ENCODE data around the gene CDK5. TPM values are rescaled to one million over a fixed set of nuclear protein-coding genes. Genes with fewer than 3 reads are reported as not detected.

Gene CDK5
- total and polyA plus RNA-seq, 2 of the 13 experiments (the other 11 are each of a cell fraction or from before 2014, with no cell fraction given), result 16.4 to 21.3 TPM

- TF ChIP-seq ZNF746 (CRISPR knock-in tag; IDR thresholded peaks at IDR 0.05), result peak; percentile 50; the same call in 1 of the 2 replicates
- TF ChIP-seq THAP11 (CRISPR knock-in tag; IDR thresholded peaks at IDR 0.05), result peak; percentile 76; the same call in 1 of the 2 replicates
- TF ChIP-seq ZNF354B (CRISPR knock-in tag; IDR thresholded peaks at IDR 0.05), result 0 out of 2 replicates have a peak, but pooled peaks have one; percentile 38
- TF ChIP-seq GLI4 (CRISPR knock-in tag; IDR thresholded peaks at IDR 0.05; ENCODE audit: borderline replicate concordance), result no peak
- 0 out of 2 replicates have a peak, but pooled peaks have one; percentile 3 for TF ChIP-seq ZNF770 (CRISPR knock-in tag; IDR thresholded peaks at IDR 0.05)
- TF ChIP-seq ARID2 (CRISPR knock-in tag; IDR thresholded peaks at IDR 0.05; ENCODE audit: borderline replicate concordance), result 0 out of 2 replicates have a peak, but pooled peaks have one; percentile 36
- peak; percentile 45; the same call in 1 of the 2 replicates for TF ChIP-seq GABPB1 (CRISPR knock-in tag; IDR thresholded peaks at IDR 0.05)
- TF ChIP-seq HMGXB4 (CRISPR knock-in tag; IDR thresholded peaks at IDR 0.05; ENCODE audit: borderline replicate concordance in 1 of 2, low read depth in 1 of 2), result peak; percentile 2; a peak in 1 of 4 replicates
- no peak for TF ChIP-seq RBM22 (optimal IDR thresholded peaks at IDR 0.05; ENCODE audit: low read length)
- TF ChIP-seq KLF13 (CRISPR knock-in tag; IDR thresholded peaks at IDR 0.05), result no peak
- peak; percentile 63 for TF ChIP-seq PHF8 (CRISPR knock-in tag; IDR thresholded peaks at IDR 0.05)
- peak; percentile 45; the same call in 1 of the 2 replicates for TF ChIP-seq AKAP8 (CRISPR knock-in tag; IDR thresholded peaks at IDR 0.05)
- TF ChIP-seq SMYD3 (CRISPR knock-in tag; IDR thresholded peaks at IDR 0.05), result 0 out of 2 replicates have a peak, but pooled peaks have one; percentile 65
- TF ChIP-seq BORCS8-MEF2B (CRISPR knock-in tag; IDR thresholded peaks at IDR 0.05), result 0 out of 2 replicates have a peak, but pooled peaks have one; percentile 18
- TF ChIP-seq ZNF513 (CRISPR knock-in tag; conservative IDR thresholded peaks at IDR 0.05), result no peak
- TF ChIP-seq SP2 (CRISPR knock-in tag; IDR thresholded peaks at IDR 0.05), result peak; percentile 26; the same call in 1 of the 2 replicates
- TF ChIP-seq MEIS1 (CRISPR knock-in tag; IDR thresholded peaks at IDR 0.05; ENCODE audit: borderline replicate concordance), result no peak
- no peak for TF ChIP-seq RNF2 (conservative IDR thresholded peaks at IDR 0.05; ENCODE audit: low read depth)
- TF ChIP-seq GTF3A (CRISPR knock-in tag; conservative IDR thresholded peaks at IDR 0.05), result no peak
- no peak for TF ChIP-seq ZNF674 (CRISPR knock-in tag; IDR thresholded peaks at IDR 0.05; ENCODE audit: low read depth)
- TF ChIP-seq GMEB2 (CRISPR knock-in tag; IDR thresholded peaks at IDR 0.05; ENCODE audit: low read depth), result peak; percentile 81; the same call in 1 of the 2 replicates
- no peak for TF ChIP-seq ZNF615 (CRISPR knock-in tag; IDR thresholded peaks at IDR 0.05; ENCODE audit: borderline replicate concordance)
Observed at GRCh38 chr7:151059367-151060112, 1.8 kb upstream of the CDK5 start, which contains the start of gene SLC4A2 (continued).

Measured in HepG2 (cell line).